Kidney (tissue), 14 donors: ENCODE results near the gene KCNJ15. TPM values are rescaled to one million over a fixed set of nuclear protein-coding genes. Genes with fewer than 3 reads are reported as not detected.

ENCODE experiments used
- DNase-seq, 5 donors: peaks; one replicate each; pipeline ENCODE4 v3.0.0-alpha.2; 2013 to 2020
- FAIRE-seq: peaks from 2 replicates; lab custom pipeline; 2012; peaks lifted over from hg19 to GRCh38; lab: Jason Lieb, UNC
- H3K27ac ChIP-seq, 2 donors: one replicate each; pipeline ENCODE4 v1.7.0; 2013; ENCODE audit warnings: low read depth in 2 of 2, low read length in 2 of 2, inconsistent platforms in 1 of 2
- H3K27me3 ChIP-seq: one replicate; pipeline ENCODE4 v1.7.1; 2013; ENCODE audit warnings: low read length, inconsistent platforms; ENCODE audit not compliant: control insufficient read depth, insufficient read depth
- H3K36me3 ChIP-seq, 3 donors: one replicate each; pipeline versions ENCODE4 v1.7.0 to v1.7.1; 2013; ENCODE audit warnings: low read length in 3 of 3, control low read depth in 1 of 3, inconsistent platforms in 1 of 3; ENCODE audit not compliant: insufficient read depth in 3 of 3, control insufficient read depth in 2 of 3
- H3K4me1 ChIP-seq, 3 donors: one replicate each; pipeline versions ENCODE4 v1.7.0 to v1.7.1; 2013; ENCODE audit warnings: low read length in 3 of 3, inconsistent platforms in 1 of 3, low read depth in 1 of 3; ENCODE audit not compliant: control insufficient read depth in 2 of 3, insufficient read depth in 2 of 3
- H3K4me3 ChIP-seq, 3 donors: one replicate each; pipeline versions ENCODE4 v1.7.0 to v1.8.1; 2013; ENCODE audit warnings: low read length in 3 of 3, control low read depth in 1 of 3, inconsistent platforms in 1 of 3
- H3K9ac ChIP-seq, 3 donors: one replicate each; pipeline versions ENCODE4 v1.7.0 to v1.7.1; 2013; ENCODE audit warnings: low read length in 3 of 3, control low read depth in 1 of 3, inconsistent platforms in 1 of 3
- H3K9me3 ChIP-seq, 3 donors: one replicate each; pipeline versions ENCODE4 v1.7.0 to v1.7.1; 2013; ENCODE audit warnings: low read length in 3 of 3, control low read depth in 1 of 3, inconsistent platforms in 1 of 3; ENCODE audit not compliant: control insufficient read depth in 2 of 3, insufficient read depth in 1 of 3
- intact Hi-C: fragments of 100-400 bp; cut with DNase I; formaldehyde crosslinking; loops from one replicate; pipeline ENCODE4 v1.11.1; 2022
- polyA plus RNA-seq: library from polyadenylated mRNA; stranded (reverse); fragments of 350-450 nt; fragmentation: Illumina TruSeq; extraction: RNeasy Lipid Tissue Mini Kit (QIAGEN cat#74804); gene quantifications from one replicate; pipeline ENCODE4 v1.2.3, GENCODE V29; 2014; ENCODE audit warnings: low read depth, low replicate concordance; ENCODE audit not compliant: insufficient read depth
- total RNA-seq: library from RNA; stranded (reverse); fragmentation: NEBNext Ultra II Directional; extraction: Animal tissue kit (Norgen Biotek cat#: 25700); gene quantifications from one replicate; pipeline ENCODE4 v1.2.1, GENCODE V29; 2021
- TF ChIP-seq, protein P1 (sequence below): IDR thresholded peaks from 3 replicates; pipeline ENCODE4 v1.5.1; 2012; ENCODE audit warnings: mild to moderate bottlenecking, moderate library complexity, borderline replicate concordance; ENCODE audit not compliant: insufficient read depth; ENCODE audit errors: extremely low read depth
- donor health status: control.
- donor health status: control.
- donor health status: control.
- donor health status: control.
- donor health status: control.
- donor health status: DM: yes; HTN: yes; CAD: no.
- donor health status: Normal renal cell carcinoma (clear cell type).

The KCNJ15 gene
- total and polyA plus RNA-seq, 2 donors from 2014 or later, result 102 to 142 TPM

DNA sequence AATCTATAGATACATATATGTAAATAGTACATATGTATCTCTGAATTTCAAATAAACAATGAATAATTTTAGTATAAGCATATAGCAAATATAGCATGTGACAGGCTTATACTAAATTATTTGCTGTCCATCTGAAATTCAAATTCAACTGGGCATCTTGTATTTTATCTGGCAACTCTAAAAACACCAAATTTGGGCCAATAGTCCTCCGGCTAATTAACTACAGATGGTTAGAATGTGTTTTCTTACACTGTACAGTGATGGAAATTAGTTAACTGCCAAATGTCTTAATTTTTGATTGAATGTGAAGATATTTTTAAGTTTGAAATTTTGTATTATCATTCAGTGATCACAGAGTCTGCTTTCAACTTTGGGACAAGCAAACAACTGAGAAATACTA is 30.7 kb downstream of the KCNJ15 start:
- TF ChIP-seq, protein P1, sequence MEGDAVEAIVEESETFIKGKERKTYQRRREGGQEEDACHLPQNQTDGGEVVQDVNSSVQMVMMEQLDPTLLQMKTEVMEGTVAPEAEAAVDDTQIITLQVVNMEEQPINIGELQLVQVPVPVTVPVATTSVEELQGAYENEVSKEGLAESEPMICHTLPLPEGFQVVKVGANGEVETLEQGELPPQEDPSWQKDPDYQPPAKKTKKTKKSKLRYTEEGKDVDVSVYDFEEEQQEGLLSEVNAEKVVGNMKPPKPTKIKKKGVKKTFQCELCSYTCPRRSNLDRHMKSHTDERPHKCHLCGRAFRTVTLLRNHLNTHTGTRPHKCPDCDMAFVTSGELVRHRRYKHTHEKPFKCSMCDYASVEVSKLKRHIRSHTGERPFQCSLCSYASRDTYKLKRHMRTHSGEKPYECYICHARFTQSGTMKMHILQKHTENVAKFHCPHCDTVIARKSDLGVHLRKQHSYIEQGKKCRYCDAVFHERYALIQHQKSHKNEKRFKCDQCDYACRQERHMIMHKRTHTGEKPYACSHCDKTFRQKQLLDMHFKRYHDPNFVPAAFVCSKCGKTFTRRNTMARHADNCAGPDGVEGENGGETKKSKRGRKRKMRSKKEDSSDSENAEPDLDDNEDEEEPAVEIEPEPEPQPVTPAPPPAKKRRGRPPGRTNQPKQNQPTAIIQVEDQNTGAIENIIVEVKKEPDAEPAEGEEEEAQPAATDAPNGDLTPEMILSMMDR, result no peak
- no peak overlapping the region for H3K27ac ChIP-seq
- peaks cover 6 to 12% (median 10%) of the 10 kb centered on the region in 3 donors for H3K4me1 ChIP-seq
- FAIRE-seq, result no peak
- H3K27me3 ChIP-seq, result no peaks in the 10 kb centered on the region
- H3K9me3 ChIP-seq, result no peaks in the 10 kb centered on the region
- H3K9ac ChIP-seq, result no peak overlapping the region
- no peak for DNase-seq
- H3K4me3 ChIP-seq, result no peak overlapping the region
- intact Hi-C loops, result no loop called here
- peaks cover 2 to 29% (median 3%) of the 10 kb centered on the region in 3 donors for H3K36me3 ChIP-seq

DNA sequence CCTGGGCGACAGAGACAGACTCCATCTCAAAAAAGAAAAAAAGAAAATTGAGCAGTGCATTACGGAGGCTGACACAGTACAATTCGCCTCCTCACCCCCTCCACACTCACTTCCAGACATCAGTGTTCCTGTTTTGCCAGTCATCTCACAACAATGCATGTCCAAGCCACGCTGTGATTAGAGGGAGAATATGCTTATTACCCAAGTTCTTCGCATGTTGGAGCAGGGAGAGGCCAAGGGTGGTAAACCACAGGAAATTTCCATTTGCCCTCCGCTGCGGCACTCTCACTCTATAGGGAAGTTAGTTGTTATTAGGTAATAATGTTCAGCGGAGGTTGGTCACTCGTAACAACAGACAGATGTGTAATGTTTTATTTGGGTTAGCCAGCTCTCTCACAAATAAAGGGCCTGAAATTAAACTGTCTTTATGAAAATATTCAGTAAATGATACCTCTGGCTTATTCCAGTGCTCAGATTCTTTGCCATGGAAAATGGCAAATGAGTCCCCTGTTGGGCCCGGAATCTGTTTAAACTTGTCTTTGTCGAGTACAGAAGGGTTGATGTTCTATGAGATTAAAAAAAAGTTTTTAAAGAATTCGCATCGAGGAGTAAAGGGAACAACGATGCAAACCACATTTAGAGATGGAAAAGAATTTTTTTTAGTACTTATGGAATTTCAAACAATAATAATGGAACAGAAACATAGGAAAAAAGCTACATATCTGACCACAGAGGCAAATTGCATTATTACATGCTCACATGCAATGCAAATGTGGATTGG is 33.1 kb downstream of the KCNJ15 start:
- no peaks in the 10 kb centered on the region for H3K9me3 ChIP-seq
- peaks cover 14 to 21% (median 17%) of the 10 kb centered on the region in 3 donors for H3K4me1 ChIP-seq
- H3K27me3 ChIP-seq, result no peaks in the 10 kb centered on the region
- H3K9ac ChIP-seq, result no peak overlapping the region
- intact Hi-C loops, result no loop called here
- DNase-seq (peak in 1 of 5 donors; percentile 54), FAIRE-seq (no peak)
- TF ChIP-seq, protein P1, result no peak
- peaks cover 0 to 10% (median 2%) of the 10 kb centered on the region in 3 donors for H3K36me3 ChIP-seq
- no peak overlapping the region for H3K4me3 ChIP-seq
- H3K27ac ChIP-seq, result peak overlapping the region; percentile 26 to 59

DNA sequence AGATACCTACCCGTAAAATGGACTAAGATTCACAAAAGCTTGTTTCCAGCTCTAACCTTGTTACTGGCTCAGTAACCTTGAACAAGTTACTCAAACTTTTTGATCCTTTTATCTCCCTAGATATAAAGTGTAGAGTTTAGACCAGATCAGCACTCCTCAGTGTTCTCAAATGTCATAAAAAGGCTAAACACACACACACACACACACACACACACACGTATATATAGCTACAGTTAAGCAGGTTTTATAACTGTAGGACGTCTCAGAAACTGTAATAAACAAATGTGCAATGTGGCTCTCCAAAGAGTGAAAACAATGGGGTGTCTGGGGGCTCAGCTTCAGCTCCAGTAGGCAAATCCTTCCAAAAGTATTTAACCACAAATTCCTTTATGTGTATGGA is 34.0 kb downstream of the KCNJ15 start:
- Histone ChIP-seq H3K9me3 (no peaks in the 10 kb centered on the region), H3K9ac (no peak overlapping the region), H3K4me1 (peaks cover 10 to 28% (median 17%) of the 10 kb centered on the region in 3 donors), H3K27ac (peak overlapping the region in 1 of 2 donors; percentile 59), H3K27me3 (no peaks in the 10 kb centered on the region), H3K4me3 (no peak overlapping the region), H3K36me3 (peaks cover 0 to 16% (median 2%) of the 10 kb centered on the region in 3 donors)
- TF ChIP-seq, protein P1, result no peak
- DNase-seq (no peak), FAIRE-seq (no peak)
- intact Hi-C loops, result no loop called here
